Hepatocyte (in vitro differentiated cells): ENCODE measurements around the gene KCNQ4.

Source experiments
- CTCF ChIP-seq: fragments of 200-600 bp; sonication (generic); IDR thresholded peaks from 2 replicates; pipeline ENCODE4 v1.5.1; 2016; ENCODE audit warnings: antibody characterized with exemption, mild to moderate bottlenecking; ENCODE audit not compliant: poor library complexity
- EZH2 ChIP-seq: fragments of 200-600 bp; sonication (generic); IDR thresholded peaks from 2 replicates; pipeline ENCODE4 v1.6.1; 2016; ENCODE audit warnings: antibody characterized with exemption, mild to moderate bottlenecking, borderline replicate concordance

GRCh38 chr1:40825996-40826395 lies 42.4 kb downstream of the KCNQ4 start:
- TF ChIP-seq CTCF (no peak), EZH2 (no peak)
